Measurements from ENCODE around the gene KIRREL3.
A peak's percentile ranks its signal among the peaks of the same experiment; 100 is the strongest.

The KIRREL3 gene

DNA sequence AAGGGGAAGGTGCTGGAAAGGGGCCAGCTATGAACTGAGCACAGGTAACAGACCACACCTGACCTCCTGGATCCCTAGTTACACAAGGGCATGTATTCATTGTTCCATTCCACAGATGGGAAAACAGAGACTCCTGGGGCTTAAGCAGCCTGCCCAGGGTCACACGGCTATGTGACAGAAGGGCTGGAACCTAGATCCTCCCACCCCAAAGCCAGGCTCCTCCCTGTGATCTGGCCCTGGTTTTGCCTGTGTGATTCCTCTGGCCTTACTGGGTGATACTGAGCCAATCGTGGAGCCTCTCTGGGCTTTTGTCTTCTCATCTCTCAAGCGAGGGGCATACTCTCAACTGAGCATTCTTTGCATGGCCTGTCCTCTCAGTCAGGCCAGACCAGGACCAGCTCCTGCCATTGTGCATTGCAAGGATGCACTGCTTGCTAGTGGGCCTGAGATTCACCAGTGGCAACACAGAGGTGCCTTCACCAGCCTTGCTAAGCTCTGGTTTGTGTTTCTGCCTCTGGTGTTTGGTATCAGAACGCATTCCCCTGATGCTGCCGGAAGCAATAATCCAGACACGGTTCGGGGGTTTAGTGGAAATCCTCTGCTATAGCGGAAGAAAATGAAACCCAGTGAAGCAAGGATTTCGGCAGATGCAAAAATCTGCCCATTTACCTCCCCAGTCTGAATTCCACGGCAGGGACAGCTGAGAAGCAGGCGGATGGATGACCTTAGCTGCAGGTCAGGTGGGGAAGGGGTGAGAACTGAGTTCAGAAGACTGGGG, 418.5 kb downstream of the KIRREL3 start:
- no peak for DNase-seq (ENCODE audit: low read depth, low spot score)

DNA sequence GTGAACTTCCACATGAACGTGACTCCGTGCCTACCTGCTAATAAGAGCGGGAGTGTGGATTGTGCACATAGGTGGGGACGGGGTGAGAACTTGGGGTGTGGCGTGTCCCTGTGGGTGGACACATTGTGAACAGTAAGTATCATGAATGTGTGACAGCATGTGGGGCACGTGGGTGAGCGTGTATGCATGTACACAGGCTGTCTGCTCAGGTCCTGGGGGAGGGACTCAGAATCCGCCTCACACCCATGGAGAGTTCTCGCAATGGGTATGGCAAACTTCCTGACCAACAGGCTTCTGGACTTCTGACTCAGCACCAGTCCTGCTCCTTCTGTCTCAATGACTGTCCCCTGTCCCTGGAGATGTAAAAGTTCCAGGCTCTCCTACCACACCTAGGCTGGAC, 422.1 kb downstream of the KIRREL3 start:
- no peak for DNase-seq (ENCODE audit: low read depth, low spot score)

GRCh38 chr11:126578021-126578420, 422.5 kb downstream of the KIRREL3 start:
- no peak for DNase-seq (ENCODE audit: low read depth, low spot score)

- no peak for DNase-seq (ENCODE audit: low read depth, low spot score)
These were observed 424.7 kb downstream of the KIRREL3 start for GRCh38 chr11:126575849-126576248.

GRCh38 chr11:126573325-126573978, 427.1 kb downstream of the KIRREL3 start:
- no peak for DNase-seq (ENCODE audit: low read depth, low spot score)

GRCh38 chr11:126570489-126570888, 430.1 kb downstream of the KIRREL3 start:
- DNase-seq (ENCODE audit: low read depth, low spot score) = no peak

GRCh38 chr11:126567419-126567818, 433.2 kb downstream of the KIRREL3 start:
- DNase-seq (ENCODE audit: low read depth, low spot score) = no peak

GRCh38 chr11:126564566-126564965, 436.0 kb downstream of the KIRREL3 start:
- DNase-seq (ENCODE audit: low read depth, low spot score) = no peak

GRCh38 chr11:126561327-126561893, 439.2 kb downstream of the KIRREL3 start:
- peak; percentile 51 for DNase-seq (ENCODE audit: low read depth, low spot score)

DNA sequence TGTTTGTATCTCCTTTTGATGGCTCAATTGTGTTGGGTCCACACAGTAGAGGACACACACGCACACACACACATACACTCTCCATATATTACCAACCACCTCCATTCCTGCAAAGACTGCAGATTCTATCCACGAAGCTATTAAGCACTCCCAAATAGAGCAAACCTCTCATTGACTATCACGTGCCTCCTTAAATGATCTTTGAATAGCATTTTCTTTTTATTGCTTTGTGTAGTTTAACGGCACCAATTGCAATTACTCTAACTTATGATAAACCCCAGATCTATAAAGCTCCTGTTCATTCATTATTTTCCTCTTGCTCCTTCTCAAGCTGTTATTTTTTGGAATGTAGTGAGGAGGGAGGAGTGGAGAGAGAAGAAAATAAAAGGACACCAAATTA, 440.3 kb downstream of the KIRREL3 start:
- no peak for DNase-seq (ENCODE audit: low read depth, low spot score)

DNA sequence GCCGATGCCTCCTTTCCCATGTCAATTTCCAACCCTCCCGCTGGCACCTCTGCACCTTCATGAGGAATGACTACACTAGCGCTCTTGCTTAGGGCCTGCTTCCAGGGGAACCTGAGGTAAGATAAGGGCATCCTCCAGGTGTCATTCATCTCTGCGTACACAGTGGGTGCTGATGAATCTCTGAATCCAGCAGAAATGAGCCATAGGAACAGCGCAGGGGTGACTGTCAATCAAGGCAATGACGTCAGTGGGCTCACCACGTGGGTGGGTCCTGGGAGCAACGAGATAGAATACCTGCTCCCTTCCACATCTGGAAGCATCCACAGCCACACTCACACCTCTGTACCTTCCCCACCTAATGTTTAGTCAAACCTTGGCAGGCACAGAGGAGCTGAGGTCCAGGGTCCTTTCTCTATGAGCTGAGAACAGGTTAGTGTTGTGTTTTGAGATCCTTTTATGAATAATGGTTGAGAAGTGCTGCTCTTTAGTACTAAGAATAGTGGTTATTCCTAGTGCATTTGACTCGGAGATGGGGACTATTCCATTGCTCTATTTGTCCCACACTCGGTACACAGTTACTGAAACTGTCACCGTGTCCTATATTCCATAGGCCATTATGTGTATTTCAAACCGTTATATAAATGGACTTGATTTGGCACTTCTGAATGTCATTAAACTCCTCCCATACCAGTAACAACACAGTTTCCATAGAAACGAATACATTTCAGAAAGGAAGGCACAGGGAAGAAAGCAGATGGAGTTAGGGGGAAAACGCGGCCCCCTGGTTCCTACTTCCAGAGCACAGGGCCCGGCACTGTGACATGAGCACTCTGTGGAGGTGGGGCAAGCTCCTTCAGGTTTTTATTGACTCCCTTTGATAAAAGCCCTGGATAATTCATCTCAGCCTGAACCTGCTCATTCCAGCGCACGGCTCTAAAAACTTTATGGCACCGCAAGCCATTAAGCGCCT, 451.7 kb downstream of the KIRREL3 start:
- no peak for DNase-seq (ENCODE audit: low read depth, low spot score)

GRCh38 chr11:126547691-126548090, 452.9 kb downstream of the KIRREL3 start:
- no peak for DNase-seq (ENCODE audit: low read depth, low spot score)

- DNase-seq (ENCODE audit: low read depth, low spot score) = peak; percentile 29
These were observed 453.4 kb downstream of the KIRREL3 start for GRCh38 chr11:126547161-126547560.

GRCh38 chr11:126546694-126547093, 453.9 kb downstream of the KIRREL3 start:
- DNase-seq (ENCODE audit: low read depth, low spot score) = no peak

- no peak for DNase-seq (ENCODE audit: low read depth, low spot score)
These were observed 454.4 kb downstream of the KIRREL3 start for GRCh38 chr11:126546191-126546590.

- DNase-seq (ENCODE audit: low read depth, low spot score) = no peak
These were observed 455.5 kb downstream of the KIRREL3 start for GRCh38 chr11:126545057-126545555.

DNA sequence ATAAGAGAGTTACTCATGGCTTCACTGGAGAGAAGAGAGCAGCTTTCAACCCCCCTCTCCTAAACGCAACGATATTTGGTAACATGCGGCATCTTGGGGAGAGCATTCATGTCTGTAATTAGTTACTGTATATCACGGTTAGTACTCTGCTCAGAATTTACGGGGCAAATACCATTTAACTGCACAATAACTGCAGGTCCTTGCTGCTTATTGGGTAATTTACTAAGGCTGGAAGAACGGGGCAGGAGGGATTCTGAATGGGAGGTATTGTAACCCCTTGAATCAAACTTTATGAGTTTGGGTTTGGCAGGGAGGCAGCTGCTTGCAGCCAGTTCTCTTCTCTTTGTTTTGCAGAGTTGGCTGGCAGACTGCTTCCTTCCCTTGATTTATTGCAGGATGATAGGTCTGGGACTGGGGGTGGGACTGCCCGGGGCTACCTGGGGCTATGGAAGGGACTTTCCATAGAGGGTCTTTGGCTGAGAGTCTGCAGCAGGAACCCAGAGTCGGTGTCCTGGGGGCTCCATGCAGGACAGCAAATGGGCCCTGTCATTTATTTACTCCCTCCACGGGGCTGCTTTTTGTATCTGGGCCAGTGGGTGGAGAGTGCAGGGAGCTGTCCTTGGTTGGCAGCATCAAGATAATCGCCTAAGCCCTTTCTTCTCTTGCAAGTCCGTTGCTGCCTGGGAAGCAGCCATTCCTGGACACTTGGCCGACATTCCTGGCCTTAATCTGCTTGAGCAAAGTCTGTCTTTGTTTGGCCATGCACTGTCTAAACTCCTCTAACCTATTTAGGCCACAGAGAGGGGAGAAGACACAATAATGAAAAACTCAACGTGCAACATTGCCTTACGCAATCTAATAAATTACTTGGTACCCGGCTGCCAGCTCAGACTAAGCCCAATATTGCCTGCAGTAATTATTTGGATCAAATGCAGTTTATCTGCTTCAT, 456.2 kb downstream of the KIRREL3 start:
- no peak for DNase-seq (ENCODE audit: low read depth, low spot score)

- DNase-seq (ENCODE audit: low read depth, low spot score) = no peak
These were observed 456.9 kb downstream of the KIRREL3 start for GRCh38 chr11:126543691-126544090.

GRCh38 chr11:126542334-126543015, 458.1 kb downstream of the KIRREL3 start:
- no peak for DNase-seq (ENCODE audit: low read depth, low spot score)

DNA sequence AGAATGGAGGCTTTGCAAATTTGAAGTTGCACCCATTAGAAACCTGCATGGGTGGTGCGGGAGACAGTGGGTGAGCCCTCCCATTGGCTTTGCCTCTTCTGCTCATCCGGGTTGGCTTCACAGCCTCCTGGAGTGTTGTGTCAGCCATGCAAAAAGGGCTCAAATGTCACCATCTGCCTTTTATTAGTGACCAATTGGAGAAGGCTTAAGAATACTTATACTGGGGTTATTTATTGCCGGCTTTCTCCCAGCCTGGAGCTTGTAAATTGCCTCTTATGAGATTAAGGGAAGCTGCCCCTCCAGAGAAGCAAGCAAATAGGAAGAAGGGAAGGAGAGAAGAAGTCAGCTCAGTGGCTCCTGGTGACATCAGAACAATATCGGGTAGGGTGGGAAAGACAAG, 462.5 kb downstream of the KIRREL3 start:
- no peak for DNase-seq (ENCODE audit: low read depth, low spot score)

All from smooth muscle cell of the brain vasculature (primary cell).